AG04450 (cell line): ENCODE measurements around the gene PPP2R5B. TPM values are rescaled to one million over a fixed set of nuclear protein-coding genes. Genes with fewer than 3 reads are reported as not detected.

ENCODE experiments used
- CTCF ChIA-PET: fragments of 300-600, 350-600 bp; formaldehyde crosslinking; extraction: SDS; loops from one replicate; lab custom pipeline; 2022; ENCODE audit warnings: antibody characterized with exemption, inconsistent platforms; lab: Charles Lee
- POLR2A ChIA-PET: fragments of 350-600 bp; formaldehyde crosslinking; extraction: SDS; loops from one replicate; lab custom pipeline; 2021; ENCODE audit warnings: antibody characterized with exemption, inconsistent platforms; lab: Yijun Ruan, JAX
- DNase-seq: peaks from one replicate; pipeline ENCODE4 v3.0.0-alpha.2; 2011; ENCODE audit warnings: low read depth, low spot score
- H3K27ac ChIP-seq: one replicate; pipeline ENCODE4 v1.5.1; 2012; ENCODE audit warnings: low read depth, low read length, control low read depth
- H3K27me3 ChIP-seq: one replicate; pipeline ENCODE4 v1.6.0; 2012; ENCODE audit warnings: low read length; ENCODE audit not compliant: control insufficient read depth, insufficient read depth
- H3K4me3 ChIP-seq: 2 replicates; pipeline ENCODE4 v1.5.1; 2011; ENCODE audit warnings: mild to moderate bottlenecking, low read depth, low read length, control low read depth
- H3K9me3 ChIP-seq: 2 replicates; pipeline ENCODE4 v1.5.1; 2012; ENCODE audit warnings: low read length; ENCODE audit not compliant: control insufficient read depth, insufficient read depth
- CTCF ChIP-seq: IDR thresholded peaks from 2 replicates; pipeline ENCODE4 v1.5.1; 2011; ENCODE audit warnings: low read depth, low read length, control low read depth, inconsistent platforms
- polyA plus RNA-seq: library from polyadenylated mRNA; depleted of rRNA; stranded (reverse); fragments of >200 nt; gene quantifications from 2 replicates; pipeline ENCODE4 v1.2.3, GENCODE V29; 2011

The PPP2R5B gene
- polyA plus RNA-seq, 1 experiment, result 11.2 TPM

GRCh38 chr11:64894812-64895452 is 29.6 kb upstream of the PPP2R5B start:
- no peaks in the 10 kb centered on the region; the same call in 1 of the 2 replicates for H3K9me3 ChIP-seq
- H3K27ac ChIP-seq, result no peak overlapping the region
- no peak for DNase-seq
- POLR2A ChIA-PET, result interaction anchor here (0.6 kb wide), 1 partner anchor 43 kb away, joined by 3 read pairs; no protein-coding TSS in a partner anchor
- CTCF ChIA-PET, result interaction anchor here (0.5 to 4.1 kb wide), 13 partner anchors 10 to 108 kb away, joined by 3 to 82 read pairs (median 5); partner anchors contain the start of gene CDC42BPG
- H3K27me3 ChIP-seq, result no peaks in the 10 kb centered on the region
- no peak for TF ChIP-seq CTCF
- H3K4me3 ChIP-seq, result no peak overlapping the region

GRCh38 chr11:64896448-64897022 is 28.0 kb upstream of the PPP2R5B start:
- no peak for DNase-seq
- TF ChIP-seq CTCF, result no peak
- H3K4me3 ChIP-seq, result no peak overlapping the region
- H3K27me3 ChIP-seq, result no peaks in the 10 kb centered on the region
- ChIA-PET POLR2A (interaction anchor here (0.6 to 0.7 kb wide), 2 partner anchors 70 to 100 kb away, joined by 3 to 5 read pairs; partner anchors contain the start of gene BATF2), CTCF (interaction anchor here (1.1 kb wide), 1 partner anchor 9 kb away, joined by 4 read pairs; no protein-coding TSS in a partner anchor)
- no peaks in the 10 kb centered on the region; the same call in 1 of the 2 replicates for H3K9me3 ChIP-seq
- H3K27ac ChIP-seq, result no peak overlapping the region

- H3K27ac ChIP-seq, result no peak overlapping the region
- CTCF ChIA-PET, result interaction anchor here (1.1 kb wide), 1 partner anchor 10 kb away, joined by 4 read pairs; no protein-coding TSS in a partner anchor
- no peak overlapping the region for H3K4me3 ChIP-seq
- H3K27me3 ChIP-seq, result no peaks in the 10 kb centered on the region
- POLR2A ChIA-PET, result interaction anchor here (0.7 kb wide), 1 partner anchor 99 kb away, joined by 5 read pairs; the partner anchor contains the start of gene BATF2
- DNase-seq, result no peak
- no peak for TF ChIP-seq CTCF
- H3K9me3 ChIP-seq, result no peaks in the 10 kb centered on the region; the same call in 1 of the 2 replicates
Observed at GRCh38 chr11:64897381-64898075, 27.0 kb upstream of the PPP2R5B start.

GRCh38 chr11:64898076-64898445 is 26.4 kb upstream of the PPP2R5B start:
- POLR2A ChIA-PET, result interaction anchor here (0.6 kb wide), 1 partner anchor 56 kb away, joined by 4 read pairs; no protein-coding TSS in a partner anchor
- DNase-seq, result no peak
- TF ChIP-seq CTCF, result no peak
- CTCF ChIA-PET, result no interaction called here
- Histone ChIP-seq H3K27me3 (no peaks in the 10 kb centered on the region), H3K27ac (no peak overlapping the region), H3K4me3 (no peak overlapping the region), H3K9me3 (no peaks in the 10 kb centered on the region; the same call in 1 of the 2 replicates)
